Measurements from ENCODE around the gene HTRA3. TPM values are rescaled to one million over a fixed set of nuclear protein-coding genes. Genes with fewer than 3 reads are reported as not detected.

The HTRA3 gene
- polyA plus RNA-seq, 1 donor from 2014 or later = not detected

- TF ChIP-seq, protein P1, sequence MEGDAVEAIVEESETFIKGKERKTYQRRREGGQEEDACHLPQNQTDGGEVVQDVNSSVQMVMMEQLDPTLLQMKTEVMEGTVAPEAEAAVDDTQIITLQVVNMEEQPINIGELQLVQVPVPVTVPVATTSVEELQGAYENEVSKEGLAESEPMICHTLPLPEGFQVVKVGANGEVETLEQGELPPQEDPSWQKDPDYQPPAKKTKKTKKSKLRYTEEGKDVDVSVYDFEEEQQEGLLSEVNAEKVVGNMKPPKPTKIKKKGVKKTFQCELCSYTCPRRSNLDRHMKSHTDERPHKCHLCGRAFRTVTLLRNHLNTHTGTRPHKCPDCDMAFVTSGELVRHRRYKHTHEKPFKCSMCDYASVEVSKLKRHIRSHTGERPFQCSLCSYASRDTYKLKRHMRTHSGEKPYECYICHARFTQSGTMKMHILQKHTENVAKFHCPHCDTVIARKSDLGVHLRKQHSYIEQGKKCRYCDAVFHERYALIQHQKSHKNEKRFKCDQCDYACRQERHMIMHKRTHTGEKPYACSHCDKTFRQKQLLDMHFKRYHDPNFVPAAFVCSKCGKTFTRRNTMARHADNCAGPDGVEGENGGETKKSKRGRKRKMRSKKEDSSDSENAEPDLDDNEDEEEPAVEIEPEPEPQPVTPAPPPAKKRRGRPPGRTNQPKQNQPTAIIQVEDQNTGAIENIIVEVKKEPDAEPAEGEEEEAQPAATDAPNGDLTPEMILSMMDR (IDR thresholded peaks at IDR 0.05; ENCODE audit: poor library complexity, severe bottlenecking) = no peak
- TF ChIP-seq POLR2AphosphoS5 (IDR thresholded peaks at IDR 0.05) (no peak), RAD21 (conservative IDR thresholded peaks at IDR 0.05) (no peak), EP300 (conservative IDR thresholded peaks at IDR 0.05; ENCODE audit: poor library complexity, severe bottlenecking) (no peak), SMC3 (conservative IDR thresholded peaks at IDR 0.05; ENCODE audit: poor library complexity) (no peak), REST (IDR thresholded peaks at IDR 0.05; ENCODE audit: borderline replicate concordance) (no peak), EZH2 (IDR thresholded peaks at IDR 0.05; ENCODE audit: borderline replicate concordance, insufficient read depth, low read length, poor library complexity, severe bottlenecking) (no peak)
- H2AFZ ChIP-seq (ENCODE audit: low read depth, low read length) = no peak overlapping the region
- H3K27ac ChIP-seq (ENCODE audit: low read length) = no peak overlapping the region
These were observed 19.3 kb upstream of the HTRA3 start for GRCh38 chr4:8250227-8250626.

DNA sequence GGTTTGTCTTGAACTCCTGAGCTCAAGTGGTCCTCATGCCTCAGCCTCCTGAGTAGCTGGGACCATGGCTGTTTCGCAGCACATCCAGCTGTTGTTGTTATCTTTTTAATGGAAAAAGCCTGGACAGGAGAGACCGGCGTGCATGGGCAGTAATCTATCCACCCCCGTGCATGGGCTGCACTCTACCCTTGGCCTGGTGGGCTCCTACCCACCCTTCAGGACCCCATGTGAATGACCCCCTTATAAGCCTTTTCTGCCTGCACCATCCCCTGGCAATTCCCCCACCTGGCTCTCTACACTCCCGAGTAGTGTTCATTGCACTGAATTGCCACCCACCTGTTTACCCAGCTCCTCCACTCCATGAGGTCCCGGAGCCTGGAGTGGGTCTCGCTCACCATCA is 18.9 kb upstream of the HTRA3 start:
- Histone ChIP-seq H3K4me3 (ENCODE audit: low read length) (no peak overlapping the region), H3K9me2 (ENCODE audit: insufficient read depth, low read length) (no peaks in the 10 kb centered on the region), H3K36me3 (ENCODE audit: insufficient read depth, low read length) (no peaks in the 10 kb centered on the region), H2AFZ (ENCODE audit: low read depth, low read length) (no peak overlapping the region), H3K9me3 (ENCODE audit: low read length) (no peaks in the 10 kb centered on the region), H3K27ac (ENCODE audit: low read length) (no peak overlapping the region), H3K4me2 (ENCODE audit: low read length) (no peak overlapping the region), H3K27me3 (ENCODE audit: insufficient read depth, low read depth, low read length) (no peaks in the 10 kb centered on the region), H4K20me1 (ENCODE audit: insufficient read depth) (no peaks in the 10 kb centered on the region), H3K79me2 (replicated peaks; ENCODE audit: insufficient read depth, low read length) (no peaks in the 10 kb centered on the region), H3F3A (ENCODE audit: insufficient read depth, low read length, poor library complexity, severe bottlenecking) (no peaks in the 10 kb centered on the region), H3K9ac (ENCODE audit: low read length) (no peak overlapping the region)
- TF ChIP-seq, protein P1 (IDR thresholded peaks at IDR 0.05; ENCODE audit: poor library complexity, severe bottlenecking) = no peak
- no peak for TF ChIP-seq EZH2 (IDR thresholded peaks at IDR 0.05; ENCODE audit: borderline replicate concordance, insufficient read depth, low read length, poor library complexity, severe bottlenecking)
- no peak for TF ChIP-seq MXI1 (conservative IDR thresholded peaks at IDR 0.05; ENCODE audit: poor library complexity, severe bottlenecking)
- TF ChIP-seq REST (IDR thresholded peaks at IDR 0.05; ENCODE audit: borderline replicate concordance) = no peak
- no peak for TF ChIP-seq SMC3 (conservative IDR thresholded peaks at IDR 0.05; ENCODE audit: poor library complexity)
- no peak for TF ChIP-seq EP300 (conservative IDR thresholded peaks at IDR 0.05; ENCODE audit: poor library complexity, severe bottlenecking)
- TF ChIP-seq TAF1 (IDR thresholded peaks at IDR 0.05; ENCODE audit: low read depth) = no peak
- no peak for TF ChIP-seq POLR2AphosphoS5 (IDR thresholded peaks at IDR 0.05)
- TF ChIP-seq RAD21 (conservative IDR thresholded peaks at IDR 0.05) = no peak

More at GRCh38 chr4:8250227-8250626, 19.3 kb upstream of the HTRA3 start:
- Histone ChIP-seq H3K27me3 (ENCODE audit: insufficient read depth, low read depth, low read length) (no peaks in the 10 kb centered on the region), H3K9me2 (ENCODE audit: insufficient read depth, low read length) (no peaks in the 10 kb centered on the region), H3F3A (ENCODE audit: insufficient read depth, low read length, poor library complexity, severe bottlenecking) (no peaks in the 10 kb centered on the region), H3K4me3 (ENCODE audit: low read length) (no peak overlapping the region), H3K9ac (ENCODE audit: low read length) (no peak overlapping the region), H4K20me1 (ENCODE audit: insufficient read depth) (no peaks in the 10 kb centered on the region), H3K4me2 (ENCODE audit: low read length) (no peak overlapping the region), H3K36me3 (ENCODE audit: insufficient read depth, low read length) (no peaks in the 10 kb centered on the region), H3K79me2 (replicated peaks; ENCODE audit: insufficient read depth, low read length) (no peaks in the 10 kb centered on the region), H3K9me3 (ENCODE audit: low read length) (no peaks in the 10 kb centered on the region)

Data from neural cell (in vitro differentiated cells).